ENCODE measurements around the gene PACSIN2.
"Not testable (repeated sequence)": the region's sequence is repeated elsewhere in the genome, so short reads cannot be mapped to it uniquely, and the experiment has no call there.

The PACSIN2 gene

DNA sequence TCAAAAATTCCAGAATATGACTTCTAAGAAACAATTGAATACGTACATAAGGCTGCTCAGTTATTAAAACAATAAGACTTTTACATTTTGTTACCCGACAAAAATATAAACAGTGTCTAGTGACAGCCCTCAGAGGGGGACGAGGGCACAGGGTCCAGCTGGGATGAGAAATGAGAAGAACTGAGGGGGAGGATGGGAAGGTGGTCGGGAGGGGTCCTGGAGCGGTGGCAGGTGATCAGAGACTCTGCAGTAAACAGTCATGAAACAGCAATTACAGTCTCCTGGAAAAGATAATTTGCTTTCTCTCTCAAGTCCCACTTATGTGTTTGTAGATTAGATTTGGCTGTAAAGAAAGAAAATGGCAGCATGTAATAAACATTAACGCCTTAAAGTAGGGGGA, 56.0 kb downstream of the PACSIN2 start:
- ChIA-PET CTCF (interaction anchor here (1.0 to 2.5 kb wide), 3 partner anchors 10 to 31 kb away, joined by 3 to 7 read pairs (median 4); no protein-coding TSS in a partner anchor), POLR2A (no interaction called here)
- DNase-seq (ENCODE audit: low read depth, low spot score), result no peak
- TF ChIP-seq, protein P1, sequence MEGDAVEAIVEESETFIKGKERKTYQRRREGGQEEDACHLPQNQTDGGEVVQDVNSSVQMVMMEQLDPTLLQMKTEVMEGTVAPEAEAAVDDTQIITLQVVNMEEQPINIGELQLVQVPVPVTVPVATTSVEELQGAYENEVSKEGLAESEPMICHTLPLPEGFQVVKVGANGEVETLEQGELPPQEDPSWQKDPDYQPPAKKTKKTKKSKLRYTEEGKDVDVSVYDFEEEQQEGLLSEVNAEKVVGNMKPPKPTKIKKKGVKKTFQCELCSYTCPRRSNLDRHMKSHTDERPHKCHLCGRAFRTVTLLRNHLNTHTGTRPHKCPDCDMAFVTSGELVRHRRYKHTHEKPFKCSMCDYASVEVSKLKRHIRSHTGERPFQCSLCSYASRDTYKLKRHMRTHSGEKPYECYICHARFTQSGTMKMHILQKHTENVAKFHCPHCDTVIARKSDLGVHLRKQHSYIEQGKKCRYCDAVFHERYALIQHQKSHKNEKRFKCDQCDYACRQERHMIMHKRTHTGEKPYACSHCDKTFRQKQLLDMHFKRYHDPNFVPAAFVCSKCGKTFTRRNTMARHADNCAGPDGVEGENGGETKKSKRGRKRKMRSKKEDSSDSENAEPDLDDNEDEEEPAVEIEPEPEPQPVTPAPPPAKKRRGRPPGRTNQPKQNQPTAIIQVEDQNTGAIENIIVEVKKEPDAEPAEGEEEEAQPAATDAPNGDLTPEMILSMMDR (IDR thresholded peaks at IDR 0.05; ENCODE audit: insufficient read depth, low read length, missing control alignments), result no peak
- no peak overlapping the region for H3K4me3 ChIP-seq (ENCODE audit: low read depth, low read length)

DNA sequence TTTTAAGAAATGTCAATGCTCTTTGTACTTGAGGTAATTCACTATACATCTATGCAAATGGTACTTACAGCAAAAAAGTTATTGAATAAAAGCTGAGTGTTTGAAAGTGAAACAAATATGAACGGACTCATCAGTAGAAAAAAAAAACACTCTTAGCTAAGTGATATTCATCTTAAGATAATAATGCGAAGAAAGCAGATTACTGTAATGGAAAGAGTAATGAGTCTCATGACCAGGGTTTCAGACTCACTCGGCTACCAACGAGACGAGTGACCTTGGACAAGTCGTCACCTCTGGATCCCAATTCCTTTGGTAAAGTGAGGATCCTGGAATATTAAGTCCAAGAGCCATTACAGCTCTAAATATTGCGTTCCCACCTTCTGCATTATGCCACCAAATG, 57.0 kb downstream of the PACSIN2 start:
- CTCF ChIA-PET, result interaction anchor here (1.0 to 2.5 kb wide), 3 partner anchors 10 to 32 kb away, joined by 3 to 7 read pairs (median 4); no protein-coding TSS in a partner anchor
- TF ChIP-seq, protein P1 (IDR thresholded peaks at IDR 0.05; ENCODE audit: insufficient read depth, low read length, missing control alignments), result no peak
- no peak for DNase-seq (ENCODE audit: low read depth, low spot score)
- POLR2A ChIA-PET, result no interaction called here
- no peak overlapping the region for H3K4me3 ChIP-seq (ENCODE audit: low read depth, low read length)

GRCh38 chr22:42957544-42957943, 57.4 kb downstream of the PACSIN2 start:
- ChIA-PET CTCF (interaction anchor here (2.5 kb wide), 1 partner anchor 11 kb away, joined by 7 read pairs; no protein-coding TSS in a partner anchor), POLR2A (no interaction called here)
- no peak for DNase-seq (ENCODE audit: low read depth, low spot score)
- H3K4me3 ChIP-seq (ENCODE audit: low read depth, low read length), result no peak overlapping the region
- TF ChIP-seq, protein P1 (IDR thresholded peaks at IDR 0.05; ENCODE audit: insufficient read depth, low read length, missing control alignments), result no peak

DNA sequence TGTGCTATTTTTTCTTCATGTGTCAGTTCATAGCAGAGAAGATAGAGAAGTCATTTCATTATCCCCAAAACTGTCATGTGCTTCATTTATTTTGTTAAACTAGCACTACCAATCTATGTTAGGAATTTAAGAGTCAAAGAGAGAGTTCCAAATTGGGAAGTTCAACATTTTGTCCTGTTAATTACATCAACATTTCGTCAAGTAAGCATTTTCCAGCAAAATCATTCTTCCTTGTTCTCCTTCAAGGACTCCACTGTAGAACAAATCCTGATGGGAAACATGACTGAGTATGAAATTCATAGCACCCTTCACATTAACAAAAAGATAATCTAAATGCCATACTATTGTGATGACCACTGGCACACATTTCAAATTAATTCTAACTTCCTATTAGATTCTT, 59.1 kb downstream of the PACSIN2 start:
- ChIA-PET CTCF (no interaction called here), POLR2A (no interaction called here)
- TF ChIP-seq, protein P1 (IDR thresholded peaks at IDR 0.05; ENCODE audit: insufficient read depth, low read length, missing control alignments), result no peak
- DNase-seq (ENCODE audit: low read depth, low spot score), result no peak
- no peak overlapping the region for H3K4me3 ChIP-seq (ENCODE audit: low read depth, low read length)

DNA sequence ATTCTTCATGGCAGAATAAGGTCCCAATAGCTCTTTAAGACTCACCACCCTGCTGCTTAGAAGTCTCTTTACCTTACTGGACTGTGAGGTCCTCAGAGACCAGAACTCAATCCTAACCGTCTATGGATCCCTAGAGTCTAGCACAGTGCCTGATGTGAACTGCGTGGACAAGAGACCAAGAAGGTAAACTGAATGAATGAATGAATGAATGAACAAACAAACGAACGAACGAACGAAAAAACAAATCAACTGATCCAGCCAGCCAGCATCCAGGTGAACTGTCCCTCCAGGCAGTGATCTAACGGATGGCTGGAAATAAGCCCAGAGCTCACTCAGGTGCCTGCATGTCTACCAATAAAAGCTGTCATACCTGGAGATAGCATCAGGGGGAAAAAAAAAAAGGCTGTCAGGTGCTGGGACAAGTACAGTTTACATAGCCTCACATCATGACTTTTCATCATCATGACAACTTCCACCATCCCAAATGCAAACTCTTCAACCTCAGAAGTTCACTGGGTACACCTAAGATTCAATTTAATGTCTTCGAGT, 59.8 kb downstream of the PACSIN2 start:
- no peak for DNase-seq (ENCODE audit: low read depth, low spot score)
- TF ChIP-seq, protein P1 (IDR thresholded peaks at IDR 0.05; ENCODE audit: insufficient read depth, low read length, missing control alignments), result no peak
- CTCF ChIA-PET, result no interaction called here
- no peak overlapping the region for H3K4me3 ChIP-seq (ENCODE audit: low read depth, low read length)
- POLR2A ChIA-PET, result no interaction called here

DNA sequence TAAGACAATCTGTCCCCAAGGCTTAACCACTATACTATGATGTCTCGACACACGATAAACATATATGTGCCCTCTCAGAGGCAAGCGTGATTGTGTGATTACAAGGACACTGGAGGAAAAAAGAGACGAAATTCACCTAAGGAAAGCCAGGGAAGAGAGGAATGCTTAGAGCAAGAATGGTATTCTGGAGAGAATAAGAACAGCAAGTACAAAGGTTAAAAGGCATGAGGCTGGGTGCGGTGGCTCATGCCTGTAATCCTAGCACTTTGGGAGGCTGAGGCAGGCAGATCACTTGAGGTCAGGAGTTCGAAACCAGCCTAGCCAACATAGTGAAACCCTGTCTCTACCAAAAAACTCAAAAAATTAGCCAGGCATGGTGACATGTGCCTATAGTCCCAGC, 61.2 kb downstream of the PACSIN2 start:
- CTCF ChIA-PET, result interaction anchor here (1.1 to 1.4 kb wide), 3 partner anchors 10 to 80 kb away, joined by 3 to 6 read pairs (median 3); no protein-coding TSS in a partner anchor
- DNase-seq (ENCODE audit: low read depth, low spot score); POLR2A ChIA-PET; H3K4me3 ChIP-seq (ENCODE audit: low read depth, low read length): not testable (repeated sequence)

DNA sequence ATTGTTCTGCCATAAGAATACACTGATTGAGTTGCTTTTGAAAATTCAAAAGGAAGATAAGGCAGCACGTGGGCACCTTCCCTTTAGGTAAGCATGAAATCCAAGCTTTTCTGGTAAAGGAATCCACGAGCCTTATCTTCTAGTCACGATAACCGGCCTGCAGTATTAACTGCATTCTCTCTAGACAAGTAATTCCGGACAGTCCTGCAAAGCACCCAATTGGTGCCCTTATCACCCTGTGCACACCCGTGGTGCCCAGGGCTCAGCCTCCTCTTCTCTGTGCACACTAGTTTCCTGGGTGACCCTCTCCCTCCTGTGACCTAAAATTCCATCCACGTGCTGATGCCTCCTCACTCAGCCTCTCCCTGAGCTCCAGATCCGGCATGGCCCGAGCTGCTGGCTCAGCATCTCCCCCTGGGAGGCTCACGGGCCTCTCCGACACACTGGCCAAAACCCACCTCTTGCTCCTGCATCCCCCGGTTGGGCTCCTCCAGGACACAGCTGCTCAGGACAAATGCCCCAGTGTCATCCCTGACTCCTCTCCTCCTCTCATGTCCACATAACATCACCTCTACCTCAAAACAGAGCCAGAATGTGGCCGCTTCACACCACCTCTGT, 63.7 kb downstream of the PACSIN2 start:
- ChIA-PET CTCF (no interaction called here), POLR2A (no interaction called here)
- DNase-seq (ENCODE audit: low read depth, low spot score), result no peak
- TF ChIP-seq, protein P1 (IDR thresholded peaks at IDR 0.05; ENCODE audit: insufficient read depth, low read length, missing control alignments), result no peak
- H3K4me3 ChIP-seq (ENCODE audit: low read depth, low read length), result no peak overlapping the region
